ACC112 (cell line): Measurements from ENCODE around the gene PSMG4.

Experiments
- H2AFZ ChIP-seq: fragments of 200-600 bp; sonication (generic); one replicate; pipeline ENCODE4 v1.6.0; 2017; ENCODE audit warnings: antibody characterized with exemption, low read length; ENCODE audit not compliant: unreplicated experiment
- H3K27ac ChIP-seq: fragments of 200-600 bp; sonication (generic); 2 replicates; pipeline ENCODE4 v1.5.1; 2014; ENCODE audit warnings: low read depth, mild to moderate bottlenecking, antibody characterized with exemption, low read length, moderate library complexity
- H3K27me3 ChIP-seq: fragments of 200-600 bp; sonication (generic); 2 replicates; pipeline ENCODE4 v1.6.1; 2014; ENCODE audit warnings: mild to moderate bottlenecking, antibody characterized with exemption, low read length, moderate library complexity, mixed read lengths; ENCODE audit not compliant: insufficient read depth
- H3K36me3 ChIP-seq: fragments of 200-600 bp; sonication (generic); 2 replicates; pipeline ENCODE4 v1.6.1; 2016; ENCODE audit warnings: mild to moderate bottlenecking, antibody characterized with exemption, low read length, moderate library complexity, mixed read lengths; ENCODE audit not compliant: insufficient read depth
- H3K4me1 ChIP-seq: fragments of 200-600 bp; sonication (generic); one replicate; pipeline ENCODE4 v1.6.1; 2016; ENCODE audit warnings: low read length, mixed read lengths; ENCODE audit not compliant: insufficient read depth, unreplicated experiment, control insufficient read depth
- H3K4me3 ChIP-seq: fragments of 200-600 bp; sonication (generic); 2 replicates; pipeline ENCODE4 v1.5.1; 2014; ENCODE audit warnings: mild to moderate bottlenecking, low read depth, low read length
- H3K79me2 ChIP-seq: fragments of 200-600 bp; sonication (generic); one replicate; pipeline ENCODE4 v1.6.0; 2016; ENCODE audit warnings: low read length; ENCODE audit not compliant: control insufficient read depth, unreplicated experiment, insufficient read depth

The PSMG4 gene

DNA sequence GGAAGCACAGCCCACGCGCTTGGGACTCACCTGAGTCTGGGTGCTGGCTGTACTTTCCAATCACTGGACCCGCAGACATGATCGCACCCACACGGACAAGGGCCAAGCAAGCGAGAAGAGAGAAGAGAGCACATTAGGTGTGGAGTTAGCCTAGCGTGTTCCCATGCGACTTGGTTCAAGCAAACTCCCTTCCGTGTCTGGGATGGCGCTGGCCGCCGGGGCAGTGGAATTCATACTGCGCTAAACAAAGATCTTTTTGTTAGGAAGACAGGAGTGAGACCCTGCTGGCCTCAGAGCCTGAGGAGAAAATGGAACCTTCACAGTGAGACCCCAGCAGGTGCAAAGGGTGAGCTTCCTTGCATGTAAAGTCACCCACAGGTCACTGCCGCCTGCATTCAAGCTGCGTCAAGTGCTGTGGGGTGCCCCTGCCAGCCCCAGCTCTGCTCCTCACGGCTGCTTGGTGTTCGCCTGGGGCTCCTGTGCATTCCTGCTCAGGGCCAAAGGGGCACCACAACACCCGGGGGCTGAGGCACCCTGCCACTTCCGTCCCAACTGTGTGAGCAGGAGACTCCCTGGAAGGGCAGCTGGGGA is 26.4 kb downstream of the PSMG4 start:
- peaks cover 25% of the 10 kb centered on the region for H3K4me1 ChIP-seq
- H3K79me2 ChIP-seq = no peaks in the 10 kb centered on the region
- no peaks in the 10 kb centered on the region for H3K27me3 ChIP-seq
- H3K36me3 ChIP-seq = peaks cover 3% of the 10 kb centered on the region; the same call in 1 of the 2 replicates
- H3K27ac ChIP-seq = no peak overlapping the region
- H2AFZ ChIP-seq = no peak overlapping the region
- H3K4me3 ChIP-seq = no peak overlapping the region

- no peak overlapping the region for H3K4me3 ChIP-seq
- no peaks in the 10 kb centered on the region for H3K79me2 ChIP-seq
- H3K4me1 ChIP-seq = peaks cover 24% of the 10 kb centered on the region
- no peak overlapping the region for H2AFZ ChIP-seq
- peaks cover 3% of the 10 kb centered on the region; the same call in 1 of the 2 replicates for H3K36me3 ChIP-seq
- H3K27ac ChIP-seq = no peak overlapping the region
- H3K27me3 ChIP-seq = no peaks in the 10 kb centered on the region
Measured at GRCh38 chr6:3285732-3286131, 27.0 kb downstream of the PSMG4 start.

GRCh38 chr6:3286641-3287171 is 28.0 kb downstream of the PSMG4 start:
- no peak overlapping the region for H3K4me3 ChIP-seq
- H3K79me2 ChIP-seq = no peaks in the 10 kb centered on the region
- H3K4me1 ChIP-seq = peaks cover 14% of the 10 kb centered on the region
- no peak overlapping the region for H2AFZ ChIP-seq
- H3K27me3 ChIP-seq = no peaks in the 10 kb centered on the region
- H3K27ac ChIP-seq = no peak overlapping the region
- H3K36me3 ChIP-seq = peaks cover 3% of the 10 kb centered on the region; the same call in 1 of the 2 replicates

DNA sequence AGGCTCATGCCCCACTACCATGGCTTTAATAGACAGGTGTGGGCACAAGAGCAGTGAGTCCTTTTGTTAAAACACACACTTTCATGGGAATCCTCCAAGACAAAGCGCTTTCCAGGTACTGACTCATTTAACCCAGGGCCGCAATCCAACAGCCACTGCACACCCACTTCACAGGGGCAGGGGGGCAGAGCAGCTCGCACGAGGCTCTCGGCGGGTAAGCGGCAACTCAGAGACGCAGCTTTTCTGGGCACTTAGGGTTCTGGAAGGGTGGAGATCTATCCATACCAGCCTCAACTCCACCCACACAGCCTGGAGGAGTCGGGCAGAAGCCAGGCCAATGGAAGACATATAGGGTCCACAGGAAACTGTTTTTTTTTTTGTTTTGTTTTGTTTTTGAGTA is 28.6 kb downstream of the PSMG4 start:
- no peak overlapping the region for H2AFZ ChIP-seq
- peaks cover 3% of the 10 kb centered on the region; the same call in 1 of the 2 replicates for H3K36me3 ChIP-seq
- no peak overlapping the region for H3K27ac ChIP-seq
- H3K4me3 ChIP-seq = no peak overlapping the region
- H3K79me2 ChIP-seq = no peaks in the 10 kb centered on the region
- H3K4me1 ChIP-seq = peaks cover 8% of the 10 kb centered on the region
- no peaks in the 10 kb centered on the region for H3K27me3 ChIP-seq

GRCh38 chr6:3287976-3288707 is 29.4 kb downstream of the PSMG4 start:
- Histone ChIP-seq H3K4me1 (no peaks in the 10 kb centered on the region), H3K27ac (no peak overlapping the region), H3K4me3 (no peak overlapping the region), H3K27me3 (no peaks in the 10 kb centered on the region), H3K79me2 (no peaks in the 10 kb centered on the region), H2AFZ (no peak overlapping the region), H3K36me3 (peaks cover 3% of the 10 kb centered on the region; the same call in 1 of the 2 replicates)

- Histone ChIP-seq H3K36me3 (0 out of 2 replicates have a peak, but pooled peaks cover 3% of the 10 kb centered on the region), H3K27ac (no peak overlapping the region), H3K79me2 (no peaks in the 10 kb centered on the region), H3K4me1 (no peaks in the 10 kb centered on the region), H2AFZ (no peak overlapping the region), H3K27me3 (no peaks in the 10 kb centered on the region), H3K4me3 (no peak overlapping the region)
Measured at GRCh38 chr6:3288711-3289663, 30.2 kb downstream of the PSMG4 start.

GRCh38 chr6:3289664-3290055 is 30.9 kb downstream of the PSMG4 start:
- Histone ChIP-seq H3K27me3 (no peaks in the 10 kb centered on the region), H3K27ac (no peak overlapping the region), H3K4me3 (no peak overlapping the region), H3K36me3 (0 out of 2 replicates have a peak, but pooled peaks cover 3% of the 10 kb centered on the region), H3K79me2 (no peaks in the 10 kb centered on the region), H2AFZ (no peak overlapping the region), H3K4me1 (no peaks in the 10 kb centered on the region)

GRCh38 chr6:3290149-3290930 is 31.6 kb downstream of the PSMG4 start:
- Histone ChIP-seq H2AFZ (no peak overlapping the region), H3K27ac (no peak overlapping the region), H3K4me1 (no peaks in the 10 kb centered on the region), H3K36me3 (0 out of 2 replicates have a peak, but pooled peaks cover 3% of the 10 kb centered on the region), H3K4me3 (no peak overlapping the region), H3K79me2 (no peaks in the 10 kb centered on the region), H3K27me3 (no peaks in the 10 kb centered on the region)

- no peaks in the 10 kb centered on the region for H3K27me3 ChIP-seq
- no peak overlapping the region for H2AFZ ChIP-seq
- no peaks in the 10 kb centered on the region for H3K4me1 ChIP-seq
- H3K36me3 ChIP-seq = 0 out of 2 replicates have a peak, but pooled peaks cover 3% of the 10 kb centered on the region
- no peak overlapping the region for H3K27ac ChIP-seq
- no peaks in the 10 kb centered on the region for H3K79me2 ChIP-seq
- no peak overlapping the region for H3K4me3 ChIP-seq
Measured at GRCh38 chr6:3290931-3291211, 32.1 kb downstream of the PSMG4 start.

DNA sequence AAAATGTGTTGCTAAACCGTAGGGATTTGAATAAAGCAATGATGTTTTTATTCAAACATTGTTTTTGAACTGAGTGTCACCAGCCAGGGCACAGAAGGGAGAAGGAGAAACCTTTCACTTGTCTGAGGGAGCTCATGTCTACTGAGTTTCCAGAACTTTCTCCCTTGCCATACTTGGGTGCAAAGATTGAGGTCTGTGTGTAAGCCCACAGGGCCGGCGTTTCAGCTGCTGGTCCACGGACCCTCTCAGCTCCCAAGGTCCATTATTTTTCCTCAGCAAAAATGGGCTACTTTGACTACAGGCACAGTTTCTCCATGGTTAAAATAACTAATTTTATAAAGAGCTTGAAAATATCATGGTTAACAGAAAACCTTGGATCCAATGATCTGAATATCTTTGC is 32.6 kb downstream of the PSMG4 start:
- Histone ChIP-seq H3K4me1 (no peaks in the 10 kb centered on the region), H3K27ac (no peak overlapping the region), H3K36me3 (0 out of 2 replicates have a peak, but pooled peaks cover 3% of the 10 kb centered on the region), H3K79me2 (no peaks in the 10 kb centered on the region), H3K27me3 (no peaks in the 10 kb centered on the region), H2AFZ (no peak overlapping the region), H3K4me3 (no peak overlapping the region)
